Heart left ventricle (tissue), 16 donors: ENCODE data around the gene BRME1. TPM values are rescaled to one million over a fixed set of nuclear protein-coding genes. Genes with fewer than 3 reads are reported as not detected.

Source experiments
- ATAC-seq, 4 donors: fragments of 200-7000 bp; cut with Tn5 transposase; one replicate each; pipeline ENCODE4 v1.9.1; 2020 to 2022; ENCODE audit warnings: moderate library complexity in 4 of 4, mild to moderate bottlenecking in 3 of 4, moderate number of reproducible peaks in 1 of 4
- DNase-seq, 5 donors: peaks; one replicate each; pipeline ENCODE4 v3.0.0-alpha.2; 2020
- H3K27ac ChIP-seq, 12 donors: fragments of 200-600 bp; sonication (generic) in 4 of 12; one replicate each; pipeline versions ENCODE4 v1.5.0 to v1.8.0; 2016 to 2022; ENCODE audit warnings: mild to moderate bottlenecking in 2 of 12
- H3K27me3 ChIP-seq, 9 donors: fragments of 200-600 bp; sonication (generic) in 2 of 9; one replicate each; pipeline versions ENCODE4 v1.5.1 to v1.8.0; 2016 to 2022; ENCODE audit warnings: mild to moderate bottlenecking in 3 of 9
- H3K36me3 ChIP-seq, 9 donors: fragments of 200-600 bp; sonication (generic) in 2 of 9; one replicate each; pipeline versions ENCODE4 v1.5.0 to v1.8.0; 2018 to 2022; ENCODE audit warnings: mild to moderate bottlenecking in 2 of 9
- H3K4me1 ChIP-seq, 12 donors: fragments of 200-600 bp; sonication (generic) in 4 of 12; one replicate each; pipeline versions ENCODE4 v1.5.0 to v1.8.0; 2016 to 2022; ENCODE audit warnings: mild to moderate bottlenecking in 3 of 12
- H3K4me3 ChIP-seq, 12 donors: fragments of 200-600 bp; sonication (generic) in 4 of 12; one replicate each; pipeline versions ENCODE4 v1.5.0 to v1.8.0; 2017 to 2022; ENCODE audit warnings: mild to moderate bottlenecking in 9 of 12, moderate library complexity in 4 of 12
- H3K9me3 ChIP-seq, 12 donors: fragments of 200-600 bp; sonication (generic) in 4 of 12; one replicate each; pipeline versions ENCODE4 v1.5.0 to v1.8.0; 2016 to 2022; ENCODE audit warnings: mild to moderate bottlenecking in 1 of 12
- CTCF ChIP-seq, 12 donors: fragments of 200-600 bp; sonication (generic) in 4 of 12; IDR thresholded peaks; one replicate each; pipeline versions ENCODE4 v1.5.0 to v1.8.0; 2018 to 2022; ENCODE audit warnings: antibody characterized with exemption in 12 of 12, mild to moderate bottlenecking in 5 of 12
- POLR2A ChIP-seq, 2 donors: fragments of 450-650 bp; IDR thresholded peaks; one replicate each; pipeline ENCODE4 v1.6.1; 2017; ENCODE audit warnings: antibody characterized with exemption in 2 of 2, mild to moderate bottlenecking in 2 of 2, moderate library complexity in 2 of 2
- WGBS, 4 donors: extraction: QIAGEN DNeasy Blood & Tissue Kit in 2 of 4; methylation state at CpG; one replicate each; pipeline versions ENCODE4 v1.1.5 to v1.1.7; 2013 to 2018; 5-methylcytosine and 5-hydroxymethylcytosine counted together
- intact Hi-C, 10 donors: fragments of 100-400 bp; cut with DNase I; formaldehyde crosslinking; loops; one replicate each; pipeline versions ENCODE4 v1.11.1 to v1.14.2; 2022
- polyA plus RNA-seq, 2 donors: library from polyadenylated mRNA; stranded (reverse); fragments of 200-250 nt; gene quantifications; one replicate each; pipeline ENCODE4 v1.2.3, GENCODE V29; 2013
- total RNA-seq, 9 donors: library from RNA; depleted of rRNA in 2 of 9; stranded (reverse); fragments of >200 nt in 2 of 9; fragmentation: NEBNext Ultra II Directional in 3 of 9; extraction: Animal tissue kit (Norgen Biotek cat#: 25700) in 3 of 9; gene quantifications; one replicate each; pipeline versions ENCODE4 v1.1.0 to v1.2.4, GENCODE V29; 2016 to 2023
- donor health status: ischemic (EF 13 %, LVEDD 7.1; RV severe dilation, severe dysfunction).
- donor health status: healthy with polysubstance abuse.
- donor health status: DM: no; HTN: yes; CAD: no.
- donor health status: DM: no; HTN: no; CAD: no.
- donor health status: ischemic (EF 25% LVEDD 6.9; RV normal size, moderate dysfunction).
- donor health status: ischemic (EF 25% LVEDD 5.7; RV mildly dilated, moderate dysfunction).
- donor health status: healthy.
- donor health status: DM: yes; HTN: yes; CAD: no.
- donor health status: ischemic (EF 35%, LVEDD 5.7; RV mildly dilated, moderate dysfunction).
- donor health status: nonischemic (EF 11% LVEDD 7.7; RV severe dilation, severe dysfunction).
- donor health status: DM: yes; HTN: yes; CAD: no.
- donor health status: PGD.
- donor health status: ischemic (EF 29% LVEDD 5.4; RV normal size, mild dysfunction).
- donor health status: nonischemic (EF 23%, LVEDD 6.1; RV moderate dilation, normal function).

The BRME1 gene
- total and polyA plus RNA-seq, 11 donors = 0.23 to 1.2 (median 0.70) TPM; not detected in 2

- no peaks in the 10 kb centered on the region for H3K27me3 ChIP-seq
- H3K36me3 ChIP-seq = peaks cover 0 to 38% (median 26%) of the 10 kb centered on the region in 9 donors
- H3K27ac ChIP-seq = no peak overlapping the region
- H3K9me3 ChIP-seq = no peaks in the 10 kb centered on the region
- 89 to 91% (median 90%) methylated on average over 8 of the region's 8 CpGs for WGBS, 4 donors
- no peak for TF ChIP-seq CTCF (IDR thresholded peaks at IDR 0.05)
- TF ChIP-seq POLR2A (IDR thresholded peaks at IDR 0.05) = no peak
- peaks cover 0 to 19% (median 14%) of the 10 kb centered on the region in 12 donors for H3K4me1 ChIP-seq
- DNase-seq (no peak), ATAC-seq (no peak)
- intact Hi-C loops = loop anchor here in 1 of 10 donors (5.0 kb wide), 1 partner anchor 44 kb away; the partner anchor contains the start of gene DCAF15
- H3K4me3 ChIP-seq = no peak overlapping the region
These were observed 2.8 kb upstream of the BRME1 start for GRCh38 chr19:13908674-13909073.

DNA sequence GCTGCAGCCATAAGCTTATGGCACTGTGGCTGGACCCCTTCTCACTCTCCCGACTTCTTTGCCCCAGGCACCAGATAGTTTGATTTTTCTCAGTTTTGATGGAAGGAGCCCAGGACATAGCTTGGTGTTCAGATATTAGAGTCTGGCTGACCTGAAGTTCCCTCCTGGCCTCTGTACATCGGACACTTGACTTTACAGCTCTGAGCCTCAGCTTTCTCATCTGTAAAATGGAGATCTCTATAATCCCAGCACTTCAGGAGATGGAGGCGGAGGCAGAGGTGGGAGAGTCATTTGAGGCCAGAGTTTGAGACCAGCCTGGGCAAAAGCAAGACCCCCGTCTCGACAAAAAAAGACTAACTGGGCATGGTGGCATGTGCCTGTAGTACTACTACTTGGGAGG, 993 bp upstream of the BRME1 start:
- ATAC-seq = no peak

GRCh38 chr19:13906521-13906904, 596 bp upstream of the BRME1 start:
- intact Hi-C loops = loop anchor here in 2 of 10 donors (1.0 to 5.0 kb wide), 2 partner anchors 45 to 46 kb away; partner anchors contain the start of gene DCAF15 (in 1 of the 2)
- peaks cover 0 to 19% (median 14%) of the 10 kb centered on the region in 12 donors for H3K4me1 ChIP-seq
- no peak for TF ChIP-seq POLR2A (IDR thresholded peaks at IDR 0.05)
- no peak for TF ChIP-seq CTCF (IDR thresholded peaks at IDR 0.05)
- 3 to 8% (median 5%) methylated on average over 6 to 13 of the region's 13 CpGs for WGBS, 4 donors
- H3K27ac ChIP-seq = peak overlapping the region in 11 of 12 donors; percentile 17 to 83 (median 67)
- DNase-seq (no peak), ATAC-seq (peak in 2 of 4 donors; percentile 32 to 41)
- H3K27me3 ChIP-seq = no peaks in the 10 kb centered on the region
- H3K9me3 ChIP-seq = no peaks in the 10 kb centered on the region
- peaks cover 0 to 20% (median 9%) of the 10 kb centered on the region in 9 donors for H3K36me3 ChIP-seq
- H3K4me3 ChIP-seq = peak overlapping the region; percentile 63 to 98 (median 83)

More for the DNA sequence above, 993 bp upstream of the BRME1 start:
- TF ChIP-seq POLR2A (IDR thresholded peaks at IDR 0.05) (no peak), CTCF (IDR thresholded peaks at IDR 0.05) (no peak)
- H3K4me3 ChIP-seq = peak overlapping the region; percentile 63 to 98 (median 83)
- H3K4me1 ChIP-seq = peaks cover 0 to 19% (median 14%) of the 10 kb centered on the region in 12 donors
- intact Hi-C loops = loop anchor here in 2 of 10 donors (1.0 to 5.0 kb wide), 2 partner anchors 44 to 45 kb away; partner anchors contain the start of gene DCAF15 (in 1 of the 2)
- no peak for DNase-seq
- WGBS, 4 donors = 93 to 96% (median 95%) methylated on average over 5 of the region's 5 CpGs
- no peaks in the 10 kb centered on the region for H3K27me3 ChIP-seq
- H3K27ac ChIP-seq = peak overlapping the region in 1 of 12 donors; percentile 81
- no peaks in the 10 kb centered on the region for H3K9me3 ChIP-seq
- H3K36me3 ChIP-seq = peaks cover 0 to 21% (median 9%) of the 10 kb centered on the region in 9 donors

- intact Hi-C loops = loop anchor here in 1 of 10 donors (5.0 kb wide), 1 partner anchor 49 kb away; the partner anchor contains the start of gene DCAF15
- Histone ChIP-seq H3K4me3 (no peak overlapping the region), H3K27me3 (no peaks in the 10 kb centered on the region), H3K27ac (no peak overlapping the region), H3K9me3 (no peaks in the 10 kb centered on the region), H3K36me3 (no peaks in the 10 kb centered on the region), H3K4me1 (peaks cover 0 to 19% (median 14%) of the 10 kb centered on the region in 12 donors)
- TF ChIP-seq POLR2A (IDR thresholded peaks at IDR 0.05) (no peak), CTCF (IDR thresholded peaks at IDR 0.05) (peak in 9 of 12 donors; percentile 6 to 48 (median 18))
- ATAC-seq (no peak), DNase-seq (no peak)
- WGBS, 4 donors = 60 to 81% (median 72%) methylated on average over 2 to 4 of the region's 4 CpGs
These were observed 2.8 kb downstream of the BRME1 start for GRCh38 chr19:13902993-13903555.
